OCI-LY3 (cell line): ENCODE data around the gene SAMD9.

Experiments
- EZH2phosphoT487 ChIP-seq: fragments of 200-600 bp; shearing (Covaris generic); IDR thresholded peaks from 2 replicates; pipeline ENCODE4 v1.6.1; 2018; ENCODE audit warnings: antibody characterized with exemption, mixed run types, low read depth
- TF ChIP-seq, protein P1 (sequence below): fragments of 200-600, 300-600 bp; sonication (generic); IDR thresholded peaks from 2 replicates; pipeline ENCODE4 v1.5.1; 2014; ENCODE audit warnings: antibody characterized with exemption, low read length, low read depth

DNA sequence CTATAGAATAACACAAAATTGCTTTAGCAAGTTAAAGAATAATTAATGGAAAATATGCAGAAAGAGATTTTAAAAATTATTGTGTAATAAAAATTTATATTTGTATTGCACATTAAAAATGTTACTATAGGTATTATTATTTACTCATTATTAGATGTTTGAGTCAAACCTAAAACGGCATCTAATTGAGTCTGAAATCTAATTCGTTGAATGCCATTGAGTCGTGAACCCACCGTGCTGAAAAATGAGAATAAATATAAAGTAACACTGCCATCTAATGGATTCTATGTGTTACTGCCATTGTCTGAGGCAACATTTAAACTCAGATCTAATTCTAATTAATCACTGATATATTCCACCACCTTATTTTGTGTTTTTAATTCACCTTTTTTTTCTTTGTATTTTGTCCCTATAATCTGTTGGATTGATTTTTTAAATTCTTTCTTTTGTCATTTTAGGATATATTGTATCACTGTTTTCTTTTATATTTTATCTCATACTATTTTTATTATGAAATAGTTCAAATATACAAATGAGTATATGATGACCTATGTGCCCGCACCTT is 62.2 kb downstream of the SAMD9 start:
- TF ChIP-seq, protein P1, sequence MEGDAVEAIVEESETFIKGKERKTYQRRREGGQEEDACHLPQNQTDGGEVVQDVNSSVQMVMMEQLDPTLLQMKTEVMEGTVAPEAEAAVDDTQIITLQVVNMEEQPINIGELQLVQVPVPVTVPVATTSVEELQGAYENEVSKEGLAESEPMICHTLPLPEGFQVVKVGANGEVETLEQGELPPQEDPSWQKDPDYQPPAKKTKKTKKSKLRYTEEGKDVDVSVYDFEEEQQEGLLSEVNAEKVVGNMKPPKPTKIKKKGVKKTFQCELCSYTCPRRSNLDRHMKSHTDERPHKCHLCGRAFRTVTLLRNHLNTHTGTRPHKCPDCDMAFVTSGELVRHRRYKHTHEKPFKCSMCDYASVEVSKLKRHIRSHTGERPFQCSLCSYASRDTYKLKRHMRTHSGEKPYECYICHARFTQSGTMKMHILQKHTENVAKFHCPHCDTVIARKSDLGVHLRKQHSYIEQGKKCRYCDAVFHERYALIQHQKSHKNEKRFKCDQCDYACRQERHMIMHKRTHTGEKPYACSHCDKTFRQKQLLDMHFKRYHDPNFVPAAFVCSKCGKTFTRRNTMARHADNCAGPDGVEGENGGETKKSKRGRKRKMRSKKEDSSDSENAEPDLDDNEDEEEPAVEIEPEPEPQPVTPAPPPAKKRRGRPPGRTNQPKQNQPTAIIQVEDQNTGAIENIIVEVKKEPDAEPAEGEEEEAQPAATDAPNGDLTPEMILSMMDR, result peak; percentile 79
- TF ChIP-seq EZH2phosphoT487, result no peak
